ENCODE data around the gene COL4A1.
A peak's percentile ranks its signal among the peaks of the same experiment; 100 is the strongest.

The COL4A1 gene

GRCh38 chr13:110212529-110212928 lies 94.4 kb downstream of the COL4A1 start:
- DNase-seq, result no peak

GRCh38 chr13:110211735-110212134 lies 95.2 kb downstream of the COL4A1 start:
- DNase-seq, result no peak

GRCh38 chr13:110211046-110211445 lies 95.9 kb downstream of the COL4A1 start:
- no peak for DNase-seq

GRCh38 chr13:110210604-110210985 lies 96.4 kb downstream of the COL4A1 start:
- DNase-seq, result no peak

- DNase-seq, result peak; percentile 58
Observed at GRCh38 chr13:110209950-110210603, 96.9 kb downstream of the COL4A1 start.

GRCh38 chr13:110208116-110208515 lies 98.8 kb downstream of the COL4A1 start:
- DNase-seq, result no peak

- DNase-seq, result no peak
Observed at GRCh38 chr13:110206996-110207395, 100.0 kb downstream of the COL4A1 start.

GRCh38 chr13:110206185-110206584 lies 100.8 kb downstream of the COL4A1 start:
- no peak for DNase-seq

- no peak for DNase-seq
Observed at GRCh38 chr13:110201114-110201513, 105.8 kb downstream of the COL4A1 start.

- DNase-seq, result no peak
Observed at GRCh38 chr13:110200276-110200870, 106.6 kb downstream of the COL4A1 start.

- DNase-seq, result no peak
Observed at GRCh38 chr13:110199046-110199831, 107.7 kb downstream of the COL4A1 start.

GRCh38 chr13:110197471-110197870 lies 109.5 kb downstream of the COL4A1 start:
- no peak for DNase-seq

GRCh38 chr13:110197026-110197425 lies 109.9 kb downstream of the COL4A1 start:
- no peak for DNase-seq

GRCh38 chr13:110195547-110196485 lies 111.1 kb downstream of the COL4A1 start:
- DNase-seq, result no peak

GRCh38 chr13:110194451-110194850 lies 112.5 kb downstream of the COL4A1 start:
- no peak for DNase-seq

GRCh38 chr13:110193491-110193890 lies 113.5 kb downstream of the COL4A1 start:
- no peak for DNase-seq

- no peak for DNase-seq
Observed at GRCh38 chr13:110192472-110192871, 114.5 kb downstream of the COL4A1 start.

GRCh38 chr13:110187641-110188161 lies 119.3 kb downstream of the COL4A1 start:
- no peak for DNase-seq

GRCh38 chr13:110186231-110186855 lies 120.6 kb downstream of the COL4A1 start:
- no peak for DNase-seq

- no peak for DNase-seq
Observed at GRCh38 chr13:110185696-110186095, 121.3 kb downstream of the COL4A1 start.

- no peak for DNase-seq
Observed at GRCh38 chr13:110183910-110184309, 123.0 kb downstream of the COL4A1 start.

- no peak for DNase-seq
Observed at GRCh38 chr13:110182461-110182860, 124.5 kb downstream of the COL4A1 start.

Measured in NCI-H510A (cell line).